ENCODE measurements around the gene FASTKD3. TPM values are rescaled to one million over a fixed set of nuclear protein-coding genes. Genes with fewer than 3 reads are reported as not detected.

The FASTKD3 gene
- total and polyA plus RNA-seq, 2 experiments from 2014 or later = 14.7 to 22.4 TPM

GRCh38 chr5:7872517-7873130 is 3.8 kb upstream of the FASTKD3 start:
- no peak overlapping the region for H3K27ac ChIP-seq
- H4K20me1 ChIP-seq (ENCODE audit: insufficient read depth, poor library complexity, severe bottlenecking) = peaks cover 15% of the 10 kb centered on the region
- no peak for DNase-seq (ENCODE audit: low spot score)
- no peaks in the 10 kb centered on the region for H3K9me3 ChIP-seq (ENCODE audit: low read depth)
- H3K4me1 ChIP-seq (ENCODE audit: insufficient read depth) = peaks cover 15% of the 10 kb centered on the region
- no peaks in the 10 kb centered on the region for H3K9me2 ChIP-seq (replicated peaks; ENCODE audit: insufficient read depth)
- H3K4me2 ChIP-seq = no peak overlapping the region
- peaks cover 77% of the 10 kb centered on the region for H3K79me2 ChIP-seq
- peaks cover 3% of the 10 kb centered on the region for H3K36me3 ChIP-seq (replicated peaks; ENCODE audit: insufficient read depth, low read depth)
- H2AFZ ChIP-seq = no peak overlapping the region
- H3K4me3 ChIP-seq = no peak overlapping the region
- H3K27me3 ChIP-seq = no peaks in the 10 kb centered on the region
- 92% methylated on average over 4 of the region's 4 CpGs for WGBS (ENCODE audit: low lambda C conversion rate, missing lambda C conversion rate)
- TF ChIP-seq EZH2 (IDR thresholded peaks at IDR 0.05; ENCODE audit: borderline replicate concordance) = no peak

GRCh38 chr5:7871653-7872052 is 2.8 kb upstream of the FASTKD3 start:
- H3K27me3 ChIP-seq = no peaks in the 10 kb centered on the region
- H3K4me1 ChIP-seq (ENCODE audit: insufficient read depth) = peaks cover 16% of the 10 kb centered on the region
- no peak overlapping the region for H3K27ac ChIP-seq
- no peaks in the 10 kb centered on the region for H3K9me3 ChIP-seq (ENCODE audit: low read depth)
- no peak for DNase-seq (ENCODE audit: low spot score)
- no peak overlapping the region for H3K4me3 ChIP-seq
- TF ChIP-seq EZH2 (IDR thresholded peaks at IDR 0.05; ENCODE audit: borderline replicate concordance) (no peak), EZH2phosphoT487 (IDR thresholded peaks at IDR 0.05; ENCODE audit: low read depth, severe bottlenecking, unreplicated experiment) (no peak), CTCF (IDR thresholded peaks at IDR 0.05; ENCODE audit: poor library complexity) (no peak)
- no peak overlapping the region for H2AFZ ChIP-seq
- H3K9me2 ChIP-seq (replicated peaks; ENCODE audit: insufficient read depth) = no peaks in the 10 kb centered on the region
- WGBS (ENCODE audit: low lambda C conversion rate, missing lambda C conversion rate) = 88% methylated on average over 2 of the region's 2 CpGs
- H3K36me3 ChIP-seq (replicated peaks; ENCODE audit: insufficient read depth, low read depth) = peaks cover 3% of the 10 kb centered on the region
- H3K79me2 ChIP-seq = peaks cover 81% of the 10 kb centered on the region
- peaks cover 15% of the 10 kb centered on the region for H4K20me1 ChIP-seq (ENCODE audit: insufficient read depth, poor library complexity, severe bottlenecking)
- no peak overlapping the region for H3K4me2 ChIP-seq

GRCh38 chr5:7869474-7870136 is 774 bp upstream of the FASTKD3 start:
- peak overlapping the region; percentile 94 for H2AFZ ChIP-seq
- peak overlapping the region; percentile 84 for H3K27ac ChIP-seq
- 4% methylated on average over 28 of the region's 41 CpGs for WGBS (ENCODE audit: low lambda C conversion rate, missing lambda C conversion rate)
- peaks cover 15% of the 10 kb centered on the region for H4K20me1 ChIP-seq (ENCODE audit: insufficient read depth, poor library complexity, severe bottlenecking)
- DNase-seq (ENCODE audit: low spot score) = peak; percentile 37
- H3K9me2 ChIP-seq (replicated peaks; ENCODE audit: insufficient read depth) = no peaks in the 10 kb centered on the region
- H3K4me2 ChIP-seq = peak overlapping the region; percentile 76
- H3K4me1 ChIP-seq (ENCODE audit: insufficient read depth) = peaks cover 16% of the 10 kb centered on the region
- no peaks in the 10 kb centered on the region for H3K9me3 ChIP-seq (ENCODE audit: low read depth)
- peak overlapping the region; percentile 82 for H3K4me3 ChIP-seq
- TF ChIP-seq EZH2phosphoT487 (IDR thresholded peaks at IDR 0.05; ENCODE audit: low read depth, severe bottlenecking, unreplicated experiment) = no peak
- TF ChIP-seq EZH2 (IDR thresholded peaks at IDR 0.05; ENCODE audit: borderline replicate concordance) = no peak
- TF ChIP-seq CTCF (IDR thresholded peaks at IDR 0.05; ENCODE audit: poor library complexity) = no peak
- H3K36me3 ChIP-seq (replicated peaks; ENCODE audit: insufficient read depth, low read depth) = no peaks in the 10 kb centered on the region
- H3K79me2 ChIP-seq = peaks cover 67% of the 10 kb centered on the region
- H3K27me3 ChIP-seq = no peaks in the 10 kb centered on the region

GRCh38 chr5:7868427-7868772 is 431 bp downstream of the FASTKD3 start:
- Histone ChIP-seq H3K27me3 (no peaks in the 10 kb centered on the region), H3K9me2 (replicated peaks; ENCODE audit: insufficient read depth) (no peaks in the 10 kb centered on the region), H3K27ac (peak overlapping the region; percentile 61), H3K4me2 (peak overlapping the region; percentile 86), H3K36me3 (replicated peaks; ENCODE audit: insufficient read depth, low read depth) (no peaks in the 10 kb centered on the region), H4K20me1 (ENCODE audit: insufficient read depth, poor library complexity, severe bottlenecking) (peaks cover 15% of the 10 kb centered on the region), H3K9me3 (ENCODE audit: low read depth) (no peaks in the 10 kb centered on the region), H2AFZ (peak overlapping the region; percentile 95), H3K4me3 (peak overlapping the region; percentile 82), H3K79me2 (peaks cover 59% of the 10 kb centered on the region), H3K4me1 (ENCODE audit: insufficient read depth) (peaks cover 16% of the 10 kb centered on the region)
- WGBS (ENCODE audit: low lambda C conversion rate, missing lambda C conversion rate) = 0% methylated on average over 8 of the region's 8 CpGs
- no peak for TF ChIP-seq EZH2phosphoT487 (IDR thresholded peaks at IDR 0.05; ENCODE audit: low read depth, severe bottlenecking, unreplicated experiment)
- no peak for TF ChIP-seq EZH2 (IDR thresholded peaks at IDR 0.05; ENCODE audit: borderline replicate concordance)
- no peak for TF ChIP-seq CTCF (IDR thresholded peaks at IDR 0.05; ENCODE audit: poor library complexity)
- DNase-seq (ENCODE audit: low spot score) = no peak
